DOHH2 (cell line): Measurements from ENCODE around the gene KCNK7.

ENCODE experiments used
- EZH2phosphoT487 ChIP-seq: fragments of 200-600 bp; sonication (generic); IDR thresholded peaks from 2 replicates; pipeline ENCODE4 v1.6.1; 2017; ENCODE audit warnings: borderline replicate concordance, mild to moderate bottlenecking, antibody characterized with exemption, low read length, moderate library complexity, mixed read lengths
- TF ChIP-seq, protein P1 (sequence below): fragments of 200-600 bp; sonication (generic); IDR thresholded peaks from one replicate; pipeline ENCODE4 v1.5.1; 2014; ENCODE audit warnings: antibody characterized with exemption, mild to moderate bottlenecking, low read depth, low read length; ENCODE audit not compliant: poor library complexity, severe bottlenecking

DNA sequence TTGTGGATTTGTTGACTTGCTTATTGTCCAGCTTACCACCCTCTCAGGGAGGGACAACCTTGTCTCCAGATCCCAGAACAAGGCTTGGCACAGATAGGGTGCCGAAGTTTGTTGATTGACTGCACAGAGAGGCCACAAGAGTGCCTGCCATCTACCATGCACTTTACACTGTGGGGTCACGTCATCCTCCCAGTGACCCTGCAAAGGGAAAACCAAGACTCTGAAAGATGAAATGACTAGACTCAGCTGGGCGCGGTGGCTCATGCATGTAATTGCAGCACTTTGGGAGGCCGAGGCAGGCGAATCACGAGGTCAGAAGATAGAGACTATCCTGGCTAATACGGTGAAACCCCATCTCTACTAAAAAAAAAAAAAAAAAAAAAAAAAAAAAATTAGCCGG, 32.8 kb downstream of the KCNK7 start:
- TF ChIP-seq, protein P1, sequence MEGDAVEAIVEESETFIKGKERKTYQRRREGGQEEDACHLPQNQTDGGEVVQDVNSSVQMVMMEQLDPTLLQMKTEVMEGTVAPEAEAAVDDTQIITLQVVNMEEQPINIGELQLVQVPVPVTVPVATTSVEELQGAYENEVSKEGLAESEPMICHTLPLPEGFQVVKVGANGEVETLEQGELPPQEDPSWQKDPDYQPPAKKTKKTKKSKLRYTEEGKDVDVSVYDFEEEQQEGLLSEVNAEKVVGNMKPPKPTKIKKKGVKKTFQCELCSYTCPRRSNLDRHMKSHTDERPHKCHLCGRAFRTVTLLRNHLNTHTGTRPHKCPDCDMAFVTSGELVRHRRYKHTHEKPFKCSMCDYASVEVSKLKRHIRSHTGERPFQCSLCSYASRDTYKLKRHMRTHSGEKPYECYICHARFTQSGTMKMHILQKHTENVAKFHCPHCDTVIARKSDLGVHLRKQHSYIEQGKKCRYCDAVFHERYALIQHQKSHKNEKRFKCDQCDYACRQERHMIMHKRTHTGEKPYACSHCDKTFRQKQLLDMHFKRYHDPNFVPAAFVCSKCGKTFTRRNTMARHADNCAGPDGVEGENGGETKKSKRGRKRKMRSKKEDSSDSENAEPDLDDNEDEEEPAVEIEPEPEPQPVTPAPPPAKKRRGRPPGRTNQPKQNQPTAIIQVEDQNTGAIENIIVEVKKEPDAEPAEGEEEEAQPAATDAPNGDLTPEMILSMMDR: no peak
- TF ChIP-seq EZH2phosphoT487: no peak
